Dermis blood vessel endothelial cell (primary cell): ENCODE measurements around the gene DDX10. TPM values are rescaled to one million over a fixed set of nuclear protein-coding genes. Genes with fewer than 3 reads are reported as not detected.

Experiments used
- total RNA-seq: library from RNA; depleted of rRNA; stranded (reverse); fragments of >200 nt; gene quantifications from 2 replicates; pipeline ENCODE4 v1.2.3, GENCODE V29; 2014

The DDX10 gene
- total RNA-seq, 1 donor from 2014 or later: 36.9 TPM

Other genes starting within 250 kb of the DDX10 start
- gene C11orf65, start 197.5 kb upstream of the DDX10 start, total RNA-seq: 0.09 TPM in 1 of 2 replicates, not detected in the other
- gene POGLUT3, start 166.7 kb upstream of the DDX10 start, total RNA-seq: 8.5 and 37.2 TPM in 2 replicates
- under 0.01 and 0.09 TPM in 2 replicates for gene EXPH5, start 71.3 kb upstream of the DDX10 start, total RNA-seq